ENCODE results near the gene PLCB2. TPM values are rescaled to one million over a fixed set of nuclear protein-coding genes. Genes with fewer than 3 reads are reported as not detected.

PLCB2 gene
- total RNA-seq, 1 experiment from 2014 or later: 1.7 TPM

DNA sequence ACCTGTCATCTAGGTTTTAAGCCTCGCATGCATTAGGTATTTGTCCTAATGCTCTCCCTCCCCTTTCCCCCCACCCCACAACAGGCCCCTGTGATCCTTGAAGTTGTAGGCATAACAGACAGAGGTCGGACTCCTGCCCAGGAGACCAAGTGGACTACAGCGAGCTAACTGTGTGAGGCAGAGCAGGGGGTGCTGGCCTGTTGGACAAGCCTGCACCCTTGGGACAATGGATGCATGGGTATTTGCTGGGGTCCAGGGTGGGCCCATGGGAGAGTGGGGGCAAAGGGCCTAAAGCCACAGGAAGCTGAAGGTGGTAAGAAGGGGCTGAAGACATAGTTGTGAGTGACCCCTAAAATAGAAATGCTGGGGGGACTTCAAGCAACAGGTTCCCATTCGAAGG lies 2.5 kb downstream of the PLCB2 start:
- ATAC-seq (no peak), DNase-seq (ENCODE audit: low read depth, low spot score) (no peak)
- Histone ChIP-seq H3K9me3 (ENCODE audit: control insufficient read depth, insufficient read depth, low read depth, low read length) (peaks cover 5% of the 10 kb centered on the region; the same call in 1 of the 2 replicates), H3K27ac (ENCODE audit: low read length) (no peak overlapping the region), H3K4me3 (ENCODE audit: low read depth in 2 of 2, low read length in 2 of 2) (no peak overlapping the region), H3K27me3 (ENCODE audit: control insufficient read depth, insufficient read depth, low read length) (no peaks in the 10 kb centered on the region), H3K4me1 (ENCODE audit: control insufficient read depth, insufficient read depth, low read length) (peaks cover 5% of the 10 kb centered on the region), H3K36me3 (ENCODE audit: control insufficient read depth, insufficient read depth, low read length) (no peaks in the 10 kb centered on the region)
- TF ChIP-seq CTCF (IDR thresholded peaks at IDR 0.05) (no peak), TCF7L2 (IDR thresholded peaks at IDR 0.05; ENCODE audit: low read depth, low read length) (no peak), POLR2AphosphoS5 (IDR thresholded peaks at IDR 0.05; ENCODE audit: low read depth, low read length) (no peak), SIN3A (IDR thresholded peaks at IDR 0.05; ENCODE audit: borderline replicate concordance, insufficient read depth, low read depth, low read length) (no peak)
- TF ChIP-seq, protein P1, sequence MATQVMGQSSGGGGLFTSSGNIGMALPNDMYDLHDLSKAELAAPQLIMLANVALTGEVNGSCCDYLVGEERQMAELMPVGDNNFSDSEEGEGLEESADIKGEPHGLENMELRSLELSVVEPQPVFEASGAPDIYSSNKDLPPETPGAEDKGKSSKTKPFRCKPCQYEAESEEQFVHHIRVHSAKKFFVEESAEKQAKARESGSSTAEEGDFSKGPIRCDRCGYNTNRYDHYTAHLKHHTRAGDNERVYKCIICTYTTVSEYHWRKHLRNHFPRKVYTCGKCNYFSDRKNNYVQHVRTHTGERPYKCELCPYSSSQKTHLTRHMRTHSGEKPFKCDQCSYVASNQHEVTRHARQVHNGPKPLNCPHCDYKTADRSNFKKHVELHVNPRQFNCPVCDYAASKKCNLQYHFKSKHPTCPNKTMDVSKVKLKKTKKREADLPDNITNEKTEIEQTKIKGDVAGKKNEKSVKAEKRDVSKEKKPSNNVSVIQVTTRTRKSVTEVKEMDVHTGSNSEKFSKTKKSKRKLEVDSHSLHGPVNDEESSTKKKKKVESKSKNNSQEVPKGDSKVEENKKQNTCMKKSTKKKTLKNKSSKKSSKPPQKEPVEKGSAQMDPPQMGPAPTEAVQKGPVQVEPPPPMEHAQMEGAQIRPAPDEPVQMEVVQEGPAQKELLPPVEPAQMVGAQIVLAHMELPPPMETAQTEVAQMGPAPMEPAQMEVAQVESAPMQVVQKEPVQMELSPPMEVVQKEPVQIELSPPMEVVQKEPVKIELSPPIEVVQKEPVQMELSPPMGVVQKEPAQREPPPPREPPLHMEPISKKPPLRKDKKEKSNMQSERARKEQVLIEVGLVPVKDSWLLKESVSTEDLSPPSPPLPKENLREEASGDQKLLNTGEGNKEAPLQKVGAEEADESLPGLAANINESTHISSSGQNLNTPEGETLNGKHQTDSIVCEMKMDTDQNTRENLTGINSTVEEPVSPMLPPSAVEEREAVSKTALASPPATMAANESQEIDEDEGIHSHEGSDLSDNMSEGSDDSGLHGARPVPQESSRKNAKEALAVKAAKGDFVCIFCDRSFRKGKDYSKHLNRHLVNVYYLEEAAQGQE (IDR thresholded peaks at IDR 0.05; ENCODE audit: insufficient read depth in 1 of 2, low read depth in 2 of 2, low read length in 1 of 2): no peak
- no TSS peak for BruUV-seq (replicated peaks)
- CTCF ChIA-PET: interaction anchor here (0.7 kb wide), 1 partner anchor 374 kb away, joined by 3 read pairs; no protein-coding TSS in a partner anchor
- in situ Hi-C loops (cut with HindIII; ENCODE audit: low pct_unique_long_range_greater_than_20kb, low sequenced_read_pairs): no loop called here
- POLR2A ChIA-PET: no interaction called here
- intact Hi-C loops (cut with micrococcal nuclease; ENCODE audit: unreplicated experiment): no loop called here

DNA sequence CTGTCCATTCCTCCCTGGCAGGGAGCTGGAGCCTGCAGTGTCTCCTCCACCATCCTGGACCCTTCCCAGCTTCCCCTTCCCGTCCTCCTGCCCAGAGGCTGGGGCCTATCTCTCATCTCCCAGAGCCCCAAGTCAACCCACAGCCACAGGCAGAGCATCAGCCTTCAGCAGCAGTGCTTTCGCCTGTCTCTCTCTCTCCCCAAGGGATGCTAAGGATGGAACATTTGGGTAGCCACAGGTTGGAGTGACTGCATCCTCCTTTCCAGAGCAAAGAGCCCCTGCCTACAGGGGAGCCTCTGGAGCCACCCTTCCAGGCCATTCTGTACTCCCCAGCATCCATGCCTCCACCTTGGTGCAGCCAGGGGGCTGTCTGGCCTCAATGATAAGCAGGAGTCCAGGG lies 4.2 kb downstream of the PLCB2 start:
- POLR2A ChIA-PET: no interaction called here
- no peak overlapping the region for H3K27ac ChIP-seq (ENCODE audit: low read length)
- H3K4me1 ChIP-seq (ENCODE audit: control insufficient read depth, insufficient read depth, low read length): peaks cover 5% of the 10 kb centered on the region; the same call in 1 of the 2 replicates
- no peaks in the 10 kb centered on the region for H3K36me3 ChIP-seq (ENCODE audit: control insufficient read depth, insufficient read depth, low read length)
- BruUV-seq (replicated peaks): no TSS peak
- DNase-seq (ENCODE audit: low read depth, low spot score) (no peak), ATAC-seq (no peak)
- CTCF ChIA-PET: no interaction called here
- no peaks in the 10 kb centered on the region for H3K27me3 ChIP-seq (ENCODE audit: control insufficient read depth, insufficient read depth, low read length)
- no peak for TF ChIP-seq CTCF (IDR thresholded peaks at IDR 0.05)
- TF ChIP-seq, protein P1 (IDR thresholded peaks at IDR 0.05; ENCODE audit: insufficient read depth in 1 of 2, low read depth in 2 of 2, low read length in 1 of 2): no peak
- TF ChIP-seq SIN3A (IDR thresholded peaks at IDR 0.05; ENCODE audit: borderline replicate concordance, insufficient read depth, low read depth, low read length): no peak
- no peak for TF ChIP-seq TCF7L2 (IDR thresholded peaks at IDR 0.05; ENCODE audit: low read depth, low read length)
- TF ChIP-seq POLR2AphosphoS5 (IDR thresholded peaks at IDR 0.05; ENCODE audit: low read depth, low read length): no peak
- intact Hi-C loops (cut with micrococcal nuclease; ENCODE audit: unreplicated experiment): no loop called here
- in situ Hi-C loops (cut with HindIII; ENCODE audit: low pct_unique_long_range_greater_than_20kb, low sequenced_read_pairs): no loop called here
- no peak overlapping the region for H3K4me3 ChIP-seq (ENCODE audit: low read depth in 2 of 2, low read length in 2 of 2)
- H3K9me3 ChIP-seq (ENCODE audit: control insufficient read depth, insufficient read depth, low read depth, low read length): peaks cover 6% of the 10 kb centered on the region; the same call in 1 of the 2 replicates

All from Panc1 (cell line).